ENCODE results near the gene LMO7.

- TF ChIP-seq POLR2A (IDR thresholded peaks at IDR 0.05) (no peak), EP300 (IDR thresholded peaks at IDR 0.05) (no peak), POLR2AphosphoS5 (IDR thresholded peaks at IDR 0.05) (no peak)
- TF ChIP-seq, protein P1, sequence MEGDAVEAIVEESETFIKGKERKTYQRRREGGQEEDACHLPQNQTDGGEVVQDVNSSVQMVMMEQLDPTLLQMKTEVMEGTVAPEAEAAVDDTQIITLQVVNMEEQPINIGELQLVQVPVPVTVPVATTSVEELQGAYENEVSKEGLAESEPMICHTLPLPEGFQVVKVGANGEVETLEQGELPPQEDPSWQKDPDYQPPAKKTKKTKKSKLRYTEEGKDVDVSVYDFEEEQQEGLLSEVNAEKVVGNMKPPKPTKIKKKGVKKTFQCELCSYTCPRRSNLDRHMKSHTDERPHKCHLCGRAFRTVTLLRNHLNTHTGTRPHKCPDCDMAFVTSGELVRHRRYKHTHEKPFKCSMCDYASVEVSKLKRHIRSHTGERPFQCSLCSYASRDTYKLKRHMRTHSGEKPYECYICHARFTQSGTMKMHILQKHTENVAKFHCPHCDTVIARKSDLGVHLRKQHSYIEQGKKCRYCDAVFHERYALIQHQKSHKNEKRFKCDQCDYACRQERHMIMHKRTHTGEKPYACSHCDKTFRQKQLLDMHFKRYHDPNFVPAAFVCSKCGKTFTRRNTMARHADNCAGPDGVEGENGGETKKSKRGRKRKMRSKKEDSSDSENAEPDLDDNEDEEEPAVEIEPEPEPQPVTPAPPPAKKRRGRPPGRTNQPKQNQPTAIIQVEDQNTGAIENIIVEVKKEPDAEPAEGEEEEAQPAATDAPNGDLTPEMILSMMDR (IDR thresholded peaks at IDR 0.05): no peak
These were observed 11.1 kb downstream of the LMO7 start for GRCh38 chr13:75647126-75647784.

All from stomach (tissue), 4 donors.